CD4-positive, alpha-beta T cell (primary cell): ENCODE measurements around the gene DLL1. TPM values are rescaled to one million over a fixed set of nuclear protein-coding genes. Genes with fewer than 3 reads are reported as not detected.

Experiments
- ATAC-seq: fragments of 200-7000 bp; cut with Tn5 transposase; one replicate; pipeline ENCODE4 v1.10.0; 2022; ENCODE audit warnings: mild to moderate bottlenecking; ENCODE audit not compliant: poor library complexity
- CTCF ChIA-PET: fragments of 350-600 bp; sonication (Branson Sonifier 250); formaldehyde crosslinking; loops from one replicate; lab custom pipeline; 2021; ENCODE audit warnings: antibody characterized with exemption, inconsistent platforms; lab: Charles Lee
- POLR2A ChIA-PET: fragments of 350-600 bp; sonication (Branson Sonifier 250); formaldehyde crosslinking; loops from one replicate; lab custom pipeline; 2021; ENCODE audit warnings: antibody characterized with exemption, inconsistent platforms; lab: Charles Lee
- DNase-seq, 14 experiments: peaks; one replicate each; pipeline ENCODE4 v3.0.0-alpha.2; 2013 to 2020; ENCODE audit warnings: mixed read lengths in 2 of 14
- H3K27ac ChIP-seq, 2 donors: one replicate each; pipeline versions ENCODE4 v1.5.1 to v1.7.0; 2013; ENCODE audit warnings: low read length in 2 of 2, low read depth in 1 of 2, mild to moderate bottlenecking in 1 of 2
- H3K27me3 ChIP-seq, 2 experiments: 1 replicate in 1 of 2; 2 replicates in 1 of 2; pipeline versions ENCODE4 v1.6.1 to v1.7.0; 2013; ENCODE audit warnings: low read length in 2 of 2, control low read depth in 1 of 2, mild to moderate bottlenecking in 1 of 2, moderate library complexity in 1 of 2; ENCODE audit not compliant: insufficient read depth in 2 of 2, control insufficient read depth in 1 of 2
- H3K36me3 ChIP-seq: one replicate; pipeline ENCODE4 v1.6.1; 2013; ENCODE audit warnings: low read length, control low read depth; ENCODE audit not compliant: insufficient read depth
- H3K4me1 ChIP-seq: one replicate; pipeline ENCODE4 v1.6.1; 2013; ENCODE audit warnings: low read length, control low read depth; ENCODE audit not compliant: insufficient read depth
- H3K4me3 ChIP-seq: one replicate; pipeline ENCODE4 v1.5.1; 2013; ENCODE audit warnings: mild to moderate bottlenecking, low read length, moderate library complexity
- H3K9me3 ChIP-seq, 2 experiments: 1 replicate in 1 of 2; 2 replicates in 1 of 2; pipeline versions ENCODE4 v1.6.1 to v1.7.0; 2013; ENCODE audit warnings: low read length in 2 of 2, mild to moderate bottlenecking in 2 of 2, control low read depth in 1 of 2, moderate library complexity in 1 of 2; ENCODE audit not compliant: control insufficient read depth in 1 of 2, insufficient read depth in 1 of 2
- H3K27ac Mint-ChIP-seq: one replicate; pipeline ENCODE4 v1.8.0; 2020; ENCODE audit warnings: mixed read lengths
- H3K27me3 Mint-ChIP-seq: one replicate; pipeline ENCODE4 v1.8.0; 2021; ENCODE audit warnings: mixed read lengths
- H3K36me3 Mint-ChIP-seq: one replicate; pipeline ENCODE4 v1.8.0; 2021; ENCODE audit warnings: low read depth, mixed read lengths
- H3K4me1 Mint-ChIP-seq: one replicate; pipeline ENCODE4 v1.8.0; 2021; ENCODE audit warnings: low read depth, mixed read lengths
- H3K4me3 Mint-ChIP-seq: one replicate; pipeline ENCODE4 v1.8.0; 2020; ENCODE audit warnings: mild to moderate bottlenecking, mixed read lengths
- H3K9me3 Mint-ChIP-seq: one replicate; pipeline ENCODE4 v1.8.0; 2020; ENCODE audit warnings: mixed read lengths
- CTCF ChIP-seq: fragments of 200-600 bp; IDR thresholded peaks from one replicate; pipeline ENCODE4 v1.8.0; 2022; ENCODE audit warnings: antibody characterized with exemption, mild to moderate bottlenecking
- intact Hi-C, 2 experiments: fragments of 100-400 bp; cut with DNase I in 1 of 2; cut with micrococcal nuclease in 1 of 2; formaldehyde crosslinking; loops; one replicate each; pipeline versions ENCODE4 v1.15.1 to v1.9.0; 2023 to 2025; cut with DNase I, micrococcal nuclease
- total RNA-seq, 174 experiments: library from RNA in 2 of 174; stranded (reverse) in 2 of 174; gene quantifications; one replicate each; pipeline ENCODE4 v1.2.3 and lab custom pipeline; 2021 to 2026

The DLL1 gene
- total RNA-seq, 2 experiments from 2014 or later, result 7.1 to 7.2 TPM

- Mint-ChIP-seq H3K4me3 (peak overlapping the region; percentile 86), H3K27me3 (peaks cover 40% of the 10 kb centered on the region), H3K27ac (peak overlapping the region; percentile 62), H3K9me3 (no peaks in the 10 kb centered on the region), H3K36me3 (peaks cover 17% of the 10 kb centered on the region), H3K4me1 (peaks cover 31% of the 10 kb centered on the region)
- Histone ChIP-seq H3K27me3 (peaks cover 18 to 33% of the 10 kb centered on the region in 2 experiments), H3K27ac (no peak overlapping the region), H3K4me1 (peaks cover 45% of the 10 kb centered on the region), H3K4me3 (no peak overlapping the region), H3K9me3 (peaks cover 0 to 15% of the 10 kb centered on the region in 2 experiments), H3K36me3 (no peaks in the 10 kb centered on the region)
- ChIA-PET POLR2A (interaction anchor here (1.1 kb wide), 1 partner anchor 16 kb away, joined by 7 read pairs; no protein-coding TSS in a partner anchor), CTCF (no interaction called here)
- DNase-seq (peak in 1 of 14 experiments; percentile 1), ATAC-seq (no peak)
- no peak for TF ChIP-seq CTCF
- intact Hi-C loops, result no loop called here
These were observed 2.7 kb downstream of the DLL1 start for GRCh38 chr6:170288091-170288631.

GRCh38 chr6:170287371-170287876 is 3.5 kb downstream of the DLL1 start:
- POLR2A ChIA-PET, result interaction anchor here (1.1 kb wide), 1 partner anchor 15 kb away, joined by 7 read pairs; no protein-coding TSS in a partner anchor
- no peaks in the 10 kb centered on the region for H3K36me3 ChIP-seq
- DNase-seq (peak in 1 of 14 experiments; percentile 0), ATAC-seq (no peak)
- no peak for TF ChIP-seq CTCF
- no peak overlapping the region for H3K27ac ChIP-seq
- Mint-ChIP-seq H3K9me3 (no peaks in the 10 kb centered on the region), H3K4me1 (peaks cover 23% of the 10 kb centered on the region), H3K27ac (no peak overlapping the region), H3K27me3 (peaks cover 33% of the 10 kb centered on the region), H3K36me3 (peaks cover 20% of the 10 kb centered on the region), H3K4me3 (peak overlapping the region; percentile 75)
- CTCF ChIA-PET, result no interaction called here
- no peak overlapping the region for H3K4me3 ChIP-seq
- H3K9me3 ChIP-seq, result peaks cover 0 to 15% of the 10 kb centered on the region in 2 experiments
- peaks cover 11 to 26% of the 10 kb centered on the region in 2 experiments for H3K27me3 ChIP-seq
- peaks cover 39% of the 10 kb centered on the region for H3K4me1 ChIP-seq
- intact Hi-C loops, result no loop called here

- Histone ChIP-seq H3K4me1 (peaks cover 33% of the 10 kb centered on the region), H3K36me3 (no peaks in the 10 kb centered on the region), H3K4me3 (no peak overlapping the region), H3K27ac (no peak overlapping the region), H3K9me3 (peaks cover 0 to 15% of the 10 kb centered on the region in 2 experiments), H3K27me3 (peaks cover 8 to 21% of the 10 kb centered on the region in 2 experiments)
- H3K27ac Mint-ChIP-seq, result no peak overlapping the region
- ChIA-PET POLR2A (no interaction called here), CTCF (no interaction called here)
- H3K36me3 Mint-ChIP-seq, result peaks cover 20% of the 10 kb centered on the region
- peaks cover 28% of the 10 kb centered on the region for H3K27me3 Mint-ChIP-seq
- no peak for TF ChIP-seq CTCF
- intact Hi-C loops, result no loop called here
- peak overlapping the region; percentile 75 for H3K4me3 Mint-ChIP-seq
- no peak for DNase-seq
- H3K4me1 Mint-ChIP-seq, result peaks cover 18% of the 10 kb centered on the region
- no peaks in the 10 kb centered on the region for H3K9me3 Mint-ChIP-seq
- ATAC-seq, result no peak
These were observed 4.0 kb downstream of the DLL1 start for GRCh38 chr6:170286934-170287265.
